SK-N-SH (cell line): Measurements from ENCODE around the gene CREB3. TPM values are rescaled to one million over a fixed set of nuclear protein-coding genes. Genes with fewer than 3 reads are reported as not detected.

ENCODE experiments used
- CTCF ChIA-PET: fragments of 300-600, 350-600 bp; formaldehyde crosslinking; extraction: SDS; loops from one replicate; lab custom pipeline; 2021; lab: Yijun Ruan, JAX
- POLR2A ChIA-PET: fragments of 350-600 bp; sonication (Branson Sonifier 250); formaldehyde crosslinking; extraction: SDS; loops from one replicate; lab custom pipeline; 2020; ENCODE audit warnings: antibody characterized with exemption, inconsistent platforms; lab: Yijun Ruan, JAX
- DNase-seq: peaks from one replicate; pipeline ENCODE4 v3.0.0; 2012
- H2AFZ ChIP-seq: fragments of 200-600 bp; sonication (generic); 2 replicates; pipeline ENCODE4 v1.8.1; 2016; ENCODE audit warnings: antibody characterized with exemption, mild to moderate bottlenecking, low read depth
- H3F3A ChIP-seq: fragments of 200-600 bp; sonication (generic); replicated peaks from 2 replicates; pipeline ENCODE3; 2016; ENCODE audit warnings: antibody characterized with exemption, mild to moderate bottlenecking; ENCODE audit not compliant: insufficient read depth
- H3K27ac ChIP-seq, 2 experiments: fragments of 200-500 bp in 1 of 2; fragments of 200-600 bp in 1 of 2; sonication (Bioruptor generic) in 1 of 2; sonication (generic), shearing (Covaris generic) in 1 of 2; 2 replicates each; pipeline versions ENCODE4 v1.5.1 to v1.6.1; 2014 to 2016; ENCODE audit warnings: low read depth in 2 of 2, inconsistent platforms in 1 of 2, low read length in 1 of 2, mild to moderate bottlenecking in 1 of 2, mixed read lengths in 1 of 2
- H3K27me3 ChIP-seq: fragments of 200-600 bp; sonication (generic), shearing (Covaris generic); 2 replicates; pipeline ENCODE4 v1.6.1; 2016; ENCODE audit warnings: mixed run types; ENCODE audit not compliant: insufficient read depth
- H3K36me3 ChIP-seq, 2 experiments: fragments of 200-500 bp in 1 of 2; fragments of 200-600 bp in 1 of 2; sonication (Bioruptor generic) in 1 of 2; sonication (generic) in 1 of 2; replicated peaks in 1 of 2; 2 replicates each; pipeline versions ENCODE3 to v1.5.1; 2014 to 2016; ENCODE audit warnings: low read length in 1 of 2, mild to moderate bottlenecking in 1 of 2; ENCODE audit not compliant: insufficient read depth in 2 of 2, control insufficient read depth in 1 of 2
- H3K4me1 ChIP-seq, 2 experiments: fragments of 200-500 bp in 1 of 2; fragments of 200-600 bp in 1 of 2; sonication (Bioruptor generic) in 1 of 2; sonication (generic), shearing (Covaris generic) in 1 of 2; 2 replicates each; pipeline versions ENCODE4 v1.5.1 to v1.6.1; 2014 to 2016; ENCODE audit warnings: low read depth in 1 of 2, low read length in 1 of 2, mixed run types in 1 of 2; ENCODE audit not compliant: insufficient read depth in 2 of 2, control insufficient read depth in 1 of 2
- H3K4me2 ChIP-seq: fragments of 200-600 bp; sonication (generic), shearing (Covaris generic); 2 replicates; pipeline ENCODE4 v1.6.1; 2017; ENCODE audit warnings: mixed run types
- H3K4me3 ChIP-seq, 2 experiments: fragments of 200-500 bp in 1 of 2; fragments of 200-600 bp in 1 of 2; sonication (Bioruptor generic) in 1 of 2; sonication (generic), shearing (Covaris generic) in 1 of 2; 2 replicates each; pipeline versions ENCODE4 v1.5.1 to v1.8.1; 2014 to 2016; ENCODE audit warnings: low read depth in 2 of 2, inconsistent platforms in 1 of 2, low read length in 1 of 2, mild to moderate bottlenecking in 1 of 2, mixed read lengths in 1 of 2, moderate library complexity in 1 of 2
- H3K79me2 ChIP-seq: fragments of 200-600 bp; sonication (generic); 2 replicates; pipeline ENCODE4 v1.8.1; 2017; ENCODE audit warnings: mild to moderate bottlenecking; ENCODE audit not compliant: insufficient read depth
- H3K9ac ChIP-seq: fragments of 200-600 bp; sonication (generic); 2 replicates; pipeline ENCODE4 v1.6.1; 2017; ENCODE audit warnings: mixed run types
- H3K9me2 ChIP-seq: fragments of 200-600 bp; sonication (generic); 2 replicates; pipeline ENCODE4 v1.6.1; 2017; ENCODE audit warnings: mixed run types
- H3K9me3 ChIP-seq: fragments of 200-600 bp; sonication (generic); 2 replicates; pipeline ENCODE4 v1.6.1; 2017; ENCODE audit warnings: mixed run types, mild to moderate bottlenecking, moderate library complexity
- H4K20me1 ChIP-seq: fragments of 200-600 bp; sonication (generic); 2 replicates; pipeline ENCODE4 v1.6.1; 2017; ENCODE audit warnings: mild to moderate bottlenecking, mixed run types; ENCODE audit not compliant: insufficient read depth
- CTCF ChIP-seq: fragments of 200-600 bp; sonication (generic); IDR thresholded peaks from 2 replicates; pipeline ENCODE4 v1.6.1; 2017; ENCODE audit warnings: antibody characterized with exemption, mild to moderate bottlenecking, moderate library complexity
- ELF1 ChIP-seq: IDR thresholded peaks from 2 replicates; pipeline ENCODE4 v1.4.0; 2012
- EZH2phosphoT487 ChIP-seq: fragments of 200-600 bp; sonication (generic); IDR thresholded peaks from 2 replicates; pipeline ENCODE4 v1.6.1; 2017; ENCODE audit warnings: low read depth, mixed run types, mild to moderate bottlenecking, antibody characterized with exemption, moderate library complexity, borderline replicate concordance
- FOSL2 ChIP-seq: IDR thresholded peaks from 2 replicates; pipeline ENCODE4 v1.4.0; 2012; ENCODE audit warnings: low read depth, mild to moderate bottlenecking, moderate library complexity, borderline replicate concordance
- GATA2 ChIP-seq: sonication (generic); formaldehyde crosslinking; IDR thresholded peaks from 2 replicates; pipeline ENCODE4 v1.5.0; 2020; ENCODE audit warnings: mild to moderate bottlenecking, missing genetic modification reagents
- MAX ChIP-seq: IDR thresholded peaks from 2 replicates; pipeline ENCODE4 v1.4.0; 2012; ENCODE audit warnings: low read depth
- NRF1 ChIP-seq: IDR thresholded peaks from 2 replicates; pipeline ENCODE4 v1.6.1; 2012; ENCODE audit warnings: low read depth, mild to moderate bottlenecking, low read length
- PBX3 ChIP-seq: IDR thresholded peaks from 2 replicates; pipeline ENCODE4; 2012
- POLR2AphosphoS5 ChIP-seq: IDR thresholded peaks from 2 replicates; pipeline ENCODE4 v1.6.1; 2012; ENCODE audit warnings: low read depth, low read length
- RCOR1 ChIP-seq: fragments of 150-350 bp; IDR thresholded peaks from 2 replicates; pipeline ENCODE4 v1.6.1; 2017; ENCODE audit warnings: antibody characterized with exemption, low read length
- RFX5 ChIP-seq: IDR thresholded peaks from 2 replicates; pipeline ENCODE4 v1.6.1; 2012; ENCODE audit warnings: mild to moderate bottlenecking, improper control_type of control experiment, low read length
- RXRA ChIP-seq: IDR thresholded peaks from 2 replicates; pipeline ENCODE4 v1.4.0; 2012; ENCODE audit warnings: low read depth, mild to moderate bottlenecking, borderline replicate concordance
- SIN3A ChIP-seq: IDR thresholded peaks from 2 replicates; pipeline ENCODE4 v1.6.1; 2012; ENCODE audit warnings: low read depth, mild to moderate bottlenecking, low read length, moderate library complexity, borderline replicate concordance
- SMC3 ChIP-seq: IDR thresholded peaks from 2 replicates; pipeline ENCODE4 v1.6.1; 2012; ENCODE audit warnings: low read depth, low read length, improper control_type of control experiment
- TAF1 ChIP-seq: IDR thresholded peaks from 2 replicates; pipeline ENCODE4 v1.6.1; 2012; ENCODE audit warnings: low read depth, mild to moderate bottlenecking, low read length, moderate library complexity, borderline replicate concordance
- TCF12 ChIP-seq: IDR thresholded peaks from 2 replicates; pipeline ENCODE4 v1.4.0; 2012
- TEAD4 ChIP-seq: IDR thresholded peaks from 2 replicates; pipeline ENCODE4 v1.4.0; 2012; ENCODE audit warnings: mild to moderate bottlenecking, borderline replicate concordance; ENCODE audit not compliant: insufficient read depth
- USF2 ChIP-seq: fragments of 150-350 bp; IDR thresholded peaks from 2 replicates; pipeline ENCODE4 v1.6.1; 2017; ENCODE audit warnings: antibody characterized with exemption, low read length, low read depth, borderline replicate concordance
- ZBTB33 ChIP-seq: IDR thresholded peaks from 2 replicates; pipeline ENCODE4 v1.4.0; 2012; ENCODE audit warnings: low read depth, borderline replicate concordance
- WGBS: methylation state at CpG from one replicate; pipeline ENCODE4 v1.1.6; 2017; ENCODE audit warnings: low lambda C conversion rate; 5-methylcytosine and 5-hydroxymethylcytosine counted together
- polyA plus RNA-seq, 3 experiments: library from polyadenylated mRNA; depleted of rRNA; stranded (reverse); fragments of >200 nt; gene quantifications; 2 replicates each; pipeline ENCODE4 v1.2.3, GENCODE V29; 2012

CREB3 gene
- polyA plus RNA-seq, 1 of the 3 experiments (the other 2 are of a cell fraction), result 38.6 TPM

- no peak; the same call in 1 of the 2 replicates for TF ChIP-seq ZBTB33
- TF ChIP-seq SMC3, result no peak; the same call in 1 of the 2 replicates
- TF ChIP-seq RCOR1, result peak; percentile 27
- peak; percentile 22; the same call in 1 of the 2 replicates for TF ChIP-seq CTCF
- TF ChIP-seq TAF1, result peak; percentile 86
- TF ChIP-seq GATA2, result no peak
- TF ChIP-seq, all 33 proteins: peak for 17
Measured at GRCh38 chr9:35732185-35732799, at the start of gene CREB3, which contains the start of gene TLN1 (continued).

- Histone ChIP-seq H3K9me2 (no peaks in the 10 kb centered on the region), H3K27ac (peak overlapping the region in 1 of 2 experiments; percentile 25; a peak in 1 of 4 replicates), H3K9me3 (no peaks in the 10 kb centered on the region), H3K36me3 (peaks cover 27 to 35% of the 10 kb centered on the region in 2 experiments), H3K4me1 (peaks cover 6 to 20% of the 10 kb centered on the region in 2 experiments; a peak in 3 of 4 replicates), H4K20me1 (peaks cover 48% of the 10 kb centered on the region), H3K4me3 (no peak overlapping the region), H3K79me2 (peaks cover 27% of the 10 kb centered on the region), H3K4me2 (no peak overlapping the region), H3F3A (peaks cover 45% of the 10 kb centered on the region), H2AFZ (no peak overlapping the region), H3K9ac (no peak overlapping the region), H3K27me3 (no peaks in the 10 kb centered on the region)
- ChIA-PET CTCF (interaction anchor here (0.7 to 2.4 kb wide), 4 partner anchors 13 to 48 kb away, joined by 3 to 20 read pairs (median 5); partner anchors contain the start of genes CCDC107, RMRP and TLN1), POLR2A (interaction anchor here (0.8 kb wide), 1 partner anchor 25 kb away, joined by 3 read pairs; the partner anchor contains the start of gene CCDC107)
- DNase-seq, result no peak
- no peak for TF ChIP-seq USF2
- no peak for TF ChIP-seq EZH2phosphoT487
- no peak for TF ChIP-seq POLR2AphosphoS5
- TF ChIP-seq FOSL2, result no peak
- no peak for TF ChIP-seq TCF12
- TF ChIP-seq RXRA, result no peak
- TF ChIP-seq MAX, result no peak
- TF ChIP-seq ELF1, result no peak
- TF ChIP-seq SIN3A, result no peak
- TF ChIP-seq TAF1, result no peak
- no peak for TF ChIP-seq RFX5
- no peak for TF ChIP-seq NRF1
- no peak for TF ChIP-seq PBX3
- no peak for TF ChIP-seq TEAD4
- 75% methylated on average over 2 of the region's 2 CpGs for WGBS
Measured at GRCh38 chr9:35683323-35683722, 49.1 kb upstream of the CREB3 start.
